HG02840 (cell line): ENCODE measurements around the gene CHCHD10.

Source experiments
- ATAC-seq: cut with Tn5 transposase; IDR thresholded peaks from one replicate; pipeline ENCODE4 v1.9.1; 2021; ENCODE audit warnings: mild to moderate bottlenecking, moderate library complexity, moderate number of reproducible peaks; ENCODE audit not compliant: unreplicated experiment, low FRiP score

CHCHD10 gene

DNA sequence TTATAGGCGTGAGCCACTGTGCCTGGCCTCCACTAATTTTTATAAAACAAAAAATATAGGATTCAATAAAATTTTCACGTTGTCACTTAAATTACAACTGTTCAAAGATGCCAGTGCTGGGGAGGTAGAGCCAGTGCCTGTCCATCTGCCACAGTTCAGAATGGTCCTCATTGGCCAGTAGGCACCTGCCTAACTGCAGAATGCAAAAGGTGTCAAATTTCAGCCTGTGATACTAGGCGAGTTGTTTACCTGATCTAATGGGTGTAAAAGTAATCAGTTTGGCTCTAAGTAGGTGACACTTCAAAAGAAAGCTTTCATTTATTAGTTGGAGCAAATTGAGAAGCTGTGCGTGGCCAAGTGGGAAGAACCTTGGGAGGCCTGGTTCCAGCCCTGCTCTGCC, 21.3 kb upstream of the CHCHD10 start:
- ATAC-seq = no peak

- no peak for ATAC-seq
These were observed 20.1 kb upstream of the CHCHD10 start for GRCh38 chr22:23787910-23788309.

DNA sequence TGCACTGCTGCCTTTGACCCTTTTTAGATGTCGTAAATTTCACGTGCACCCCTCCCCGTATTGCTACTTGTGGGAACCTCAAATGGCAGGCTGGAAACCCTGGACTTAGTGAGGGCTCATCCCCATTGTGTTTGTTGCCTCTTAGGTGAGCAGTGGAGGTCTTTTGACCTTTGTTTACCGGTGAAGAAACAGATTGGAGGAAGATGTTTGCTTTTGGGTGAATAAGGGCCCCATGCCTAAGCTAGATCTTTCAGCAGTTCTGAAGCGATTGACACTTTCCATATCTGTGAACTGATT, 19.8 kb upstream of the CHCHD10 start:
- no peak for ATAC-seq

DNA sequence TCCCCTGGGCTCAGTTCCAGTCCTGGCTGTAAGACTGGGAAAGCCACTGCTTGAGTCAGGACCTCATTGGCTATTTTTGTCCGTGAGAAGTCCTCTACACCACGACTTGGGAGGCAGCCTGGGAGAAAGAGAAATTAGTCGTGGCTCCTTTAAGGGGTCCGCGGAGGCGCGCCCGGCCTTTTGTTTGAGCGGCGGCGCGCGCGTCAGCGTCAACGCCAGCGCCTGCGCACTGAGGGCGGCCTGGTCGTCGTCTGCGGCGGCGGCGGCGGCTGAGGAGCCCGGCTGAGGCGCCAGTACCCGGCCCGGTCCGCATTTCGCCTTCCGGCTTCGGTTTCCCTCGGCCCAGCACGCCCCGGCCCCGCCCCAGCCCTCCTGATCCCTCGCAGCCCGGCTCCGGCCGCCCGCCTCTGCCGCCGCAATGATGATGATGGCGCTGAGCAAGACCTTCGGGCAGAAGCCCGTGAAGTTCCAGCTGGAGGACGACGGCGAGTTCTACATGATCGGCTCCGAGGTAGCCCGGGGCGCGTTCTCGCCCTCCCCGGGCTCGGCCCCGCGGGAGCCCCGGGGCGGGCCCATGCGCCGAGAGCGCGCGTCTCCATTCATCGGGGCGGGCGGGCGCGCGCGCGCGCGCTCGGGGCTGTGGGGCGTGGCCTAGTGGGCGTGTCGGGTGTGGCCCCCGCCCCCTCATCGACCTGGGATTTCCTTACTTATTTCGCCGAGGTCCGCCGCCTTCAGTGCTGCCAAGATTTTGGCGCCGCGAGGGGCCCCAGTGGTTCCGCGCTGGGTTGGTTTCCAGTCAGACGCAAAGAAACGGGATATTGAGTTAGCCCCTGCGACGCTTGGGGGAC, 19.2 kb upstream of the CHCHD10 start, which contains the start of gene SMARCB1:
Gene SMARCB1 (plus strand): TSS at position 215 of the 848 bp plus-strand sequence. CDS start 204 bp downstream, at position 419.
- peak; percentile 74 for ATAC-seq

DNA sequence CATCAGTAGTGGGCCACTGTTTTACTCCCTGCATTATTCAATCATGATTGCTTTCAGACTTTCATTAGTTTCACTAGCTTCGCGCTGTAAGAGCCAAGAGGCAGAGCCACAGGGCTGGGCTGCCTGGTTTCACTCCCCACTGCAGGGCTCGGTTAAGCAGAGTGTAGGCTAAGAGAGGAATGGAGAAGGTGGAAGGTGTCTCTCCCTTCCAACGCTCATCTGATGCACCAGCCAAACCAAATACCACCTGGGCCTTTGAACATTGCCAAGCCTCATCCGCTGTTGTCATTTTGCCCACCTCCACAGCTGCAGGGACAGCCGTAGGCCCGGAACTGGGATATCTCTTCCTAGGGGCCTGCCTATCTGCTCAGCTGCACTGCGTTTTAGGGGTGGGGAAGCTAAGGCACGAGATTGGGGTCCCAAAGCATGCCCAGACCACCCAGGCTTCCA, 18.5 kb upstream of the CHCHD10 start:
- no peak for ATAC-seq

GRCh38 chr22:23784215-23784732, 16.5 kb upstream of the CHCHD10 start:
- no peak for ATAC-seq

DNA sequence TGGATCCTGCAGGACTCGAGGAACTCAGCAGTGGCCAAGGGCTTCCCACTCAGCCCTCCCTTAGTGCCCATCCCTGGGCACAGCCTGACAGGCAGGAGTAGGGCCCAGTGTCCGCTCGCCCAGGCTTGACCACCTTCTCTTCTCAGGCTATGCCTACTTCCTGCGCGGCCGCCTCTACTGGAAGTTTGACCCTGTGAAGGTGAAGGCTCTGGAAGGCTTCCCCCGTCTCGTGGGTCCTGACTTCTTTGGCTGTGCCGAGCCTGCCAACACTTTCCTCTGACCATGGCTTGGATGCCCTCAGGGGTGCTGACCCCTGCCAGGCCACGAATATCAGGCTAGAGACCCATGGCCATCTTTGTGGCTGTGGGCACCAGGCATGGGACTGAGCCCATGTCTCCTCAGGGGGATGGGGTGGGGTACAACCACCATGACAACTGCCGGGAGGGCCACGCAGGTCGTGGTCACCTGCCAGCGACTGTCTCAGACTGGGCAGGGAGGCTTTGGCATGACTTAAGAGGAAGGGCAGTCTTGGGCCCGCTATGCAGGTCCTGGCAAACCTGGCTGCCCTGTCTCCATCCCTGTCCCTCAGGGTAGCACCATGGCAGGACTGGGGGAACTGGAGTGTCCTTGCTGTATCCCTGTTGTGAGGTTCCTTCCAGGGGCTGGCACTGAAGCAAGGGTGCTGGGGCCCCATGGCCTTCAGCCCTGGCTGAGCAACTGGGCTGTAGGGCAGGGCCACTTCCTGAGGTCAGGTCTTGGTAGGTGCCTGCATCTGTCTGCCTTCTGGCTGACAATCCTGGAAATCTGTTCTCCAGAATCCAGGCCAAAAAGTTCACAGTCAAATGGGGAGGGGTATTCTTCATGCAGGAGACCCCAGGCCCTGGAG, 15.7 kb upstream of the CHCHD10 start:
- ATAC-seq = no peak

DNA sequence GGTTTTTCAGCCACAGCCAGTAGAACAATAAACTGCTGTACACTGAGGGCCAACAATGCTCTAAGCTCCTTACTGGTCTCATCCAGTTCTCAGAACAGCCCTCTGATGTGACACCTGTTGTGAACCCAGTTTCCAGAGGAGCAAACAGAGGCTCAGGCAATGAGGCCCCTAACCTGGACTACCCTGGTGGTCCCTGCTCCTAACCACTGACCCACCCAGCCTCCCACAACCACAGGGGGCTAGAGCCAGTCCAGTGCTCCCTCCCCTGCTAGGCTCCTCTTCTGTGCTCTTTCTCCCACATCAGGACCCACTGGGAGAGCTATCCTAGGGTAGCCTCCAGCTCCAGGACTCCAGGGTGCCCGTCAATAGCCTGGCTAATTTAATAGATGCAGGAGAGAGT, 14.9 kb upstream of the CHCHD10 start:
- no peak for ATAC-seq

DNA sequence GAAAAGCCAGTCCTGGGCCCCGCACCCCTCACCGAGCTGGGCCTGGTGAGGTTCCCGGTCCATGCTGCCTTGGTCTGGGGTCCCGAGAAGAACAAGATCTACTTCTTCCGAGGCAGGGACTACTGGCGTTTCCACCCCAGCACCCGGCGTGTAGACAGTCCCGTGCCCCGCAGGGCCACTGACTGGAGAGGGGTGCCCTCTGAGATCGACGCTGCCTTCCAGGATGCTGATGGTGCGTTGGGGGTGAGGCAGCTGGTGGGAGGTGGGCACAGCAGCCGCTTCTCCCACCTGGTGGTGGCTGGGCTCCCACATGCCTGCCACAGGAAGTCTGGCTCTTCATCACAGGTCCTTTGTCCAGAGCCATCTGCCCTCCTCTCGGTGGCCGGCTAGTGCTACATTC, 14.5 kb upstream of the CHCHD10 start:
- no peak for ATAC-seq

- ATAC-seq = no peak
These were observed 13.9 kb upstream of the CHCHD10 start for GRCh38 chr22:23781511-23782183.

DNA sequence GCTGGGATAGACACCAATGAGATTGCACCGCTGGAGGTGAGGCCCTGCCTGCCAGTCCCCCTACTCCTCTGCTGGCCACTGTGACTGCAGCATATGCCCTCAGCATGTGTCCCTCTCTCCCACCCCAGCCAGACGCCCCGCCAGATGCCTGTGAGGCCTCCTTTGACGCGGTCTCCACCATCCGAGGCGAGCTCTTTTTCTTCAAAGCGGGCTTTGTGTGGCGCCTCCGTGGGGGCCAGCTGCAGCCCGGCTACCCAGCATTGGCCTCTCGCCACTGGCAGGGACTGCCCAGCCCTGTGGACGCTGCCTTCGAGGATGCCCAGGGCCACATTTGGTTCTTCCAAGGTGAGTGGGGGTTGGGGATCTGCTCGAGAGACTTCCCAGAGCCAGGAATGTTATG, 13.3 kb upstream of the CHCHD10 start:
- no peak for ATAC-seq

GRCh38 chr22:23780146-23780748, 12.5 kb upstream of the CHCHD10 start:
- no peak for ATAC-seq

DNA sequence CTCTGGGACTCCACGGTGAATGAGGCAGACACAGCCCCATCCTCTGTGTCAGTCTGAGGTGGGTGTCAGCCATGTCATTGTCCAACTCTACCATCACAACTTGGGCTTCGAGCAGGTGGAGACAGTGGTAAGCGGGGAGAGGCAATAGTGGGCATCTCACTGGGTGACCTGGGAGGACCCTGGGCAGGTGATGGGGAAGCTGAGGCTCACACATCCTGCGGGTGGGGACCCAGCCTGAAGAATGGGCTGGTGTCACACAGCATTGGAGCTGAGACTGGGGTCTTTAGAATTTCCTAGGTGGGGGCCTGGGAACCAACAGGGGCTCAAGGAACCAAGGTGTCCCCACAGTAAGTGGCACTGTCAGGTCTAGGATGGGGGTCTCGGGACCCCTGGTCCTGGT, 12.0 kb upstream of the CHCHD10 start:
- no peak for ATAC-seq

DNA sequence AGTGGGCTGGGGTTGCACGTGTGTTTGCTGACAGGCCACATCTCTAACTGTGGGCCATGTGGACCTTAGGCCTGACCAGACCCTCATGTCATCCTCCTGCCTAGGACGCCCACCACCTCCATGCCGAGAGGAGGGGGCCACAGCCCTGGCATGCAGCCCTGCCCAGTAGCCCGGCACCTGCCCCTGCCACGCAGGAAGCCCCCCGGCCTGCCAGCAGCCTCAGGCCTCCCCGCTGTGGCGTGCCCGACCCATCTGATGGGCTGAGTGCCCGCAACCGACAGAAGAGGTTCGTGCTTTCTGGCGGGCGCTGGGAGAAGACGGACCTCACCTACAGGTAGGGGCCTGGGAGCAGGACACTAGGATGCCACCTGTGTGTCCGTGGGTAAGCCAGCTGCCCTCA, 11.3 kb upstream of the CHCHD10 start:
- ATAC-seq = no peak

GRCh38 chr22:23778577-23778900, 10.8 kb upstream of the CHCHD10 start:
- ATAC-seq = no peak

GRCh38 chr22:23777776-23778576, 10.2 kb upstream of the CHCHD10 start:
- no peak for ATAC-seq

DNA sequence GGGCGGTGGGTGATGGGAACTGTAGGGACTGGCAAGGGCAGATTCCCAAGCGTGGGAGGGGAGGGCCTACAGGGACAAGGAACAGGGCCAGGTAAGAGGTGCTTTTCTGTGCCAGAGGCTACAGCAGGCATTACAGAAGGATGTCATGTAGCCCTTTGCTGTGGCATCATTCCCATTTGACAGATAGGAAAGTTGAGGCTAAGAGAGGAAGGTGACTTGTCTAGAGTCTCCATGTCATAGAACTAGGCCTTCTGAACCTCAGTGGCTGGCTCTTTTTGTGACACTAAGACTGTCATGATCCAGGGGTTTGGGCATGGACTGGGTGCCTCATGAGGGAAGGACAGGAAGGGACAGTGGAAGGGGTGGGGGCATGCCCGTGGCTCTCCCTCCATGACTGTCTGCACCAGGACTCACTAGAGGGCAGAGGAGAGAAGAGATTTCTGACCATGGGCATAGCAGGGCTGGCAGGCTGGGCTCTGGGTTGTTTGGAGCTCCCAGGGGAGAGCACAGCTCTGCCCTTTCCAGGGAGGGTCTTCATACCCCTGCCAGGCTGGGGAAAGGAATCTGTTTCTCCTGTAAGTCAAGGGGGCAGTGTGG, 8.1 kb upstream of the CHCHD10 start:
- ATAC-seq = no peak

DNA sequence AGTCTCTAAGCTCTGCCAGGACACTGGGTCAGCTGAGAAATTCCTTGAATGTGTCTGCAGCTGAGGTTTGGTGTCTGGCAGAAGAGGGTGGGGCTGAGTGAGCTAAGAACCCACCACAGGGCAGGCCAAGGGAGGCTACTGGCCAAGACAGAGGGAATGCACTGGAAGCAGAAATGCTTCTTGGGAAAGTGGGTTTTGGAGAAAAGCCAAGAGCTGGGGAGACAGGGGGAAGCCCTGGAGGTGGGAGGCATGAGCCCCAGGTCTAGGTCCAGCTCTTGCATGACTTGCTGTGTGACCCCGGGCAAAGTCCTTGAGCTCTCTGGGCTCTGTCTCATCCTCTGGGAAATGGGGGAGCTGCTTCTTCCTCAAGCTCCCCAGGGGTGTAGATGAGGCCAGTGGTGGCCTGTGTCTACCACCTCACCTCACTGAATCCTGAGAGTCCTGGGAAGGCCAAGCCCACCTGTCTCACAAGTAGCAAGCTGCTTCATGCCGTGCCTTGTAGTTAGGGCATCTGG, 7.2 kb upstream of the CHCHD10 start:
- ATAC-seq = no peak
